Femur (tissue), 1 donor: ENCODE data around the gene CES1.
"Not testable (repeated sequence)": the region's sequence is repeated elsewhere in the genome, so short reads cannot be mapped to it uniquely, and the experiment has no call there.

Source experiments
- DNase-seq: peaks from one replicate; pipeline ENCODE4 v3.0.0-alpha.2; 2017

The CES1 gene

GRCh38 chr16:55830658-55831294 lies 2.1 kb downstream of the CES1 start:
- no peak for DNase-seq

- not testable (repeated sequence) for DNase-seq
These were observed 3.7 kb downstream of the CES1 start for GRCh38 chr16:55829232-55829631.

- DNase-seq = no peak
These were observed 4.2 kb downstream of the CES1 start for GRCh38 chr16:55828680-55829079.

- no peak for DNase-seq
These were observed 7.7 kb downstream of the CES1 start for GRCh38 chr16:55825115-55825728.

GRCh38 chr16:55824473-55825000 lies 8.4 kb downstream of the CES1 start:
- no peak for DNase-seq

GRCh38 chr16:55822280-55822810 lies 10.6 kb downstream of the CES1 start:
- no peak for DNase-seq

GRCh38 chr16:55821210-55821609 lies 11.7 kb downstream of the CES1 start:
- no peak for DNase-seq

- no peak for DNase-seq
These were observed 12.3 kb downstream of the CES1 start for GRCh38 chr16:55820615-55821014.

GRCh38 chr16:55817236-55817912 lies 15.5 kb downstream of the CES1 start:
- no peak for DNase-seq

- DNase-seq = not testable (repeated sequence)
These were observed 16.7 kb downstream of the CES1 start for GRCh38 chr16:55816222-55816621.

GRCh38 chr16:55815320-55815719 lies 17.6 kb downstream of the CES1 start:
- DNase-seq = no peak

GRCh38 chr16:55814174-55814573 lies 18.7 kb downstream of the CES1 start:
- not testable (repeated sequence) for DNase-seq

- DNase-seq = not testable (repeated sequence)
These were observed 19.2 kb downstream of the CES1 start for GRCh38 chr16:55813730-55814129.

GRCh38 chr16:55812951-55813350 lies 19.9 kb downstream of the CES1 start:
- no peak for DNase-seq

GRCh38 chr16:55811811-55812210 lies 21.1 kb downstream of the CES1 start:
- DNase-seq = no peak

- DNase-seq = no peak
These were observed 22.4 kb downstream of the CES1 start for GRCh38 chr16:55810451-55810961.

- no peak for DNase-seq
These were observed 23.0 kb downstream of the CES1 start for GRCh38 chr16:55809851-55810250.

GRCh38 chr16:55809386-55809785 lies 23.5 kb downstream of the CES1 start:
- DNase-seq = no peak

GRCh38 chr16:55808286-55808685 lies 24.6 kb downstream of the CES1 start:
- not testable (repeated sequence) for DNase-seq

- not testable (repeated sequence) for DNase-seq
These were observed 27.8 kb downstream of the CES1 start for GRCh38 chr16:55805104-55805503.

- not testable (repeated sequence) for DNase-seq
These were observed 29.2 kb downstream of the CES1 start for GRCh38 chr16:55803681-55804080.

- DNase-seq = not testable (repeated sequence)
These were observed 39.9 kb downstream of the CES1 start for GRCh38 chr16:55792934-55793374.

- DNase-seq = not testable (repeated sequence)
These were observed 41.4 kb downstream of the CES1 start for GRCh38 chr16:55791512-55791911.
